Diencephalon (tissue), 1 donor: Measurements from ENCODE around the gene AMTN. TPM values are rescaled to one million over a fixed set of nuclear protein-coding genes. Genes with fewer than 3 reads are reported as not detected.

Experiments used
- total RNA-seq: library from RNA; depleted of rRNA; stranded (reverse); fragments of >200 nt; gene quantifications from one replicate; pipeline ENCODE4 v1.2.3, GENCODE V29; 2014

AMTN gene, protein sequence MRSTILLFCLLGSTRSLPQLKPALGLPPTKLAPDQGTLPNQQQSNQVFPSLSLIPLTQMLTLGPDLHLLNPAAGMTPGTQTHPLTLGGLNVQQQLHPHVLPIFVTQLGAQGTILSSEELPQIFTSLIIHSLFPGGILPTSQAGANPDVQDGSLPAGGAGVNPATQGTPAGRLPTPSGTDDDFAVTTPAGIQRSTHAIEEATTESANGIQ
- not detected for total RNA-seq

GRCh38 chr4:70518269-70518668 is at the start of gene AMTN:
Gene AMTN (plus strand): TSS chr4:70518569. CDS start chr4:70518778, 209 bp downstream.

GRCh38 chr4:70471897-70472296 is 46.5 kb upstream of the AMTN start, which contains the start of gene MUC7:
Gene MUC7 (plus strand): TSS chr4:70472197. CDS start chr4:70474022, 1,825 bp downstream.

Other genes with a start within 250 kb of the AMTN start
- gene CABS1, start 183.6 kb upstream of the AMTN start, total RNA-seq = not detected
- not detected for gene SMR3A, start 157.8 kb upstream of the AMTN start, total RNA-seq
- not detected for gene SMR3B, start 135.4 kb upstream of the AMTN start, total RNA-seq
- gene OPRPN, start 120.6 kb upstream of the AMTN start, total RNA-seq = not detected
- gene MUC7, start 46.4 kb upstream of the AMTN start, total RNA-seq = not detected
- 0.92 TPM for gene AMBN, start 73.7 kb downstream of the AMTN start, total RNA-seq
- not detected for gene ENAM, start 110.2 kb downstream of the AMTN start, total RNA-seq
- gene JCHAIN, start 147.9 kb downstream of the AMTN start, total RNA-seq = not detected
- 18.0 TPM for gene UTP3, start 170.0 kb downstream of the AMTN start, total RNA-seq
- gene RUFY3, start 203.4 kb downstream of the AMTN start, total RNA-seq = 564 TPM